ENCODE data around the gene MPST.

The MPST gene

GRCh38 chr22:36990457-36990856, 29.1 kb upstream of the MPST start:
- ChIA-PET POLR2A (no interaction called here), CTCF (interaction anchor here (1.3 kb wide), 1 partner anchor 41 kb away, joined by 3 read pairs; no protein-coding TSS in a partner anchor)
- TF ChIP-seq ZNF280C (tag by site-specific recombination; IDR thresholded peaks at IDR 0.05) (no peak), ZNF600 (tag by site-specific recombination; IDR thresholded peaks at IDR 0.05) (no peak), ZNF133 (tag by site-specific recombination; IDR thresholded peaks at IDR 0.05) (no peak), KLF9 (tag by site-specific recombination; IDR thresholded peaks at IDR 0.05; ENCODE audit: low read depth) (no peak)

GRCh38 chr22:36991206-36991605, 28.3 kb upstream of the MPST start:
- no peak overlapping the region for H3K4me3 ChIP-seq (ENCODE audit: low read depth, low read length)
- H3K9me3 ChIP-seq (ENCODE audit: control insufficient read depth, insufficient read depth, low read depth, low read length): no peaks in the 10 kb centered on the region
- no peak overlapping the region for H3K27ac ChIP-seq (ENCODE audit: extremely low read depth, low read depth, low read length)
- CTCF ChIA-PET: interaction anchor here (0.6 to 1.2 kb wide), 5 partner anchors 11 to 139 kb away, joined by 3 to 5 read pairs (median 3); no protein-coding TSS in a partner anchor
- TF ChIP-seq ZNF843 (tag by site-specific recombination; IDR thresholded peaks at IDR 0.05): no peak
- no peak for TF ChIP-seq ZNF529 (tag by site-specific recombination; IDR thresholded peaks at IDR 0.05; ENCODE audit: insufficient replicate concordance)
- TF ChIP-seq ZNF214 (tag by site-specific recombination; IDR thresholded peaks at IDR 0.05; ENCODE audit: borderline replicate concordance): no peak
- no peak for TF ChIP-seq TCF7L2 (IDR thresholded peaks at IDR 0.05; ENCODE audit: borderline replicate concordance, low read depth, low read length)
- no peak for TF ChIP-seq PRDM10 (tag by site-specific recombination; IDR thresholded peaks at IDR 0.05)
- TF ChIP-seq ZNF571 (tag by site-specific recombination; IDR thresholded peaks at IDR 0.05): no peak
- TF ChIP-seq PRDM1 (tag by site-specific recombination; IDR thresholded peaks at IDR 0.05): no peak
- no peak for TF ChIP-seq ZNF350 (tag by site-specific recombination; IDR thresholded peaks at IDR 0.05)
- no peak for TF ChIP-seq ZNF423 (tag by site-specific recombination; IDR thresholded peaks at IDR 0.05)
- no peak for TF ChIP-seq ZNF146 (tag by site-specific recombination; IDR thresholded peaks at IDR 0.05)
- no peak for TF ChIP-seq ZNF645 (tag by site-specific recombination; IDR thresholded peaks at IDR 0.05)
- TF ChIP-seq ZNF585B (tag by site-specific recombination; IDR thresholded peaks at IDR 0.05): no peak
- TF ChIP-seq ZBTB44 (tag by site-specific recombination; IDR thresholded peaks at IDR 0.05): no peak
- no peak for TF ChIP-seq PRDM6 (tag by site-specific recombination; IDR thresholded peaks at IDR 0.05)
- TF ChIP-seq, protein P1, sequence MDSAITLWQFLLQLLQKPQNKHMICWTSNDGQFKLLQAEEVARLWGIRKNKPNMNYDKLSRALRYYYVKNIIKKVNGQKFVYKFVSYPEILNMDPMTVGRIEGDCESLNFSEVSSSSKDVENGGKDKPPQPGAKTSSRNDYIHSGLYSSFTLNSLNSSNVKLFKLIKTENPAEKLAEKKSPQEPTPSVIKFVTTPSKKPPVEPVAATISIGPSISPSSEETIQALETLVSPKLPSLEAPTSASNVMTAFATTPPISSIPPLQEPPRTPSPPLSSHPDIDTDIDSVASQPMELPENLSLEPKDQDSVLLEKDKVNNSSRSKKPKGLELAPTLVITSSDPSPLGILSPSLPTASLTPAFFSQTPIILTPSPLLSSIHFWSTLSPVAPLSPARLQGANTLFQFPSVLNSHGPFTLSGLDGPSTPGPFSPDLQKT (IDR thresholded peaks at IDR 0.05; ENCODE audit: borderline replicate concordance, low read depth, low read length): no peak
- TF ChIP-seq, protein P2, sequence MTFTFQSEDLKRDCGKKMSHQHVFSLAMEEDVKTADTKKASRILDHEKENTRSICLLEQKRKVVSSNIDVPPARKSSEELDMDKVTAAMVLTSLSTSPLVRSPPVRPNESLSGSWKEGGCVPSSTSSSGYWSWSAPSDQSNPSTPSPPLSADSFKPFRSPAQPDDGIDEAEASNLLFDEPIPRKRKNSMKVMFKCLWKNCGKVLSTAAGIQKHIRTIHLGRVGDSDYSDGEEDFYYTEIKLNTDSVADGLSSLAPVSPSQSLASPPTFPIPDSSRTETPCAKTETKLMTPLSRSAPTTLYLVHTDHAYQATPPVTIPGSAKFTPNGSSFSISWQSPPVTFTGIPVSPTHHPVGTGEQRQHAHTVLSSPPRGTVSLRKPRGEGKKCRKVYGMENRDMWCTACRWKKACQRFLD (tag by site-specific recombination; IDR thresholded peaks at IDR 0.05): no peak
- no peaks in the 10 kb centered on the region for H3K36me3 ChIP-seq (ENCODE audit: control insufficient read depth in 2 of 2, insufficient read depth in 1 of 2, low read length in 2 of 2)
- POLR2A ChIA-PET: no interaction called here
- no peaks in the 10 kb centered on the region for H3K4me1 ChIP-seq (ENCODE audit: control insufficient read depth, insufficient read depth, low read length)

More at GRCh38 chr22:36990457-36990856, 29.1 kb upstream of the MPST start:
- H3K36me3 ChIP-seq (ENCODE audit: control insufficient read depth in 2 of 2, insufficient read depth in 1 of 2, low read length in 2 of 2): no peaks in the 10 kb centered on the region
- no peak overlapping the region for H3K27ac ChIP-seq (ENCODE audit: extremely low read depth, low read depth, low read length)
- no peaks in the 10 kb centered on the region for H3K9me3 ChIP-seq (ENCODE audit: control insufficient read depth, insufficient read depth, low read depth, low read length)
- no peak overlapping the region for H3K4me3 ChIP-seq (ENCODE audit: low read depth, low read length)
- H3K4me1 ChIP-seq (ENCODE audit: control insufficient read depth, insufficient read depth, low read length): no peaks in the 10 kb centered on the region
